Measurements from ENCODE around the gene MTUS2. TPM values are rescaled to one million over a fixed set of nuclear protein-coding genes. Genes with fewer than 3 reads are reported as not detected.

The MTUS2 gene
- total RNA-seq, 1 experiment from 2014 or later = 1.7 TPM

GRCh38 chr13:29187584-29187983 lies 367.4 kb downstream of the MTUS2 start:
- Histone ChIP-seq H3K9me3 (no peaks in the 10 kb centered on the region), H3K36me3 (ENCODE audit: control insufficient read depth, insufficient read depth, low read length) (no peaks in the 10 kb centered on the region), H3K27me3 (replicated peaks; ENCODE audit: control insufficient read depth, insufficient read depth, low read length) (no peaks in the 10 kb centered on the region), H3K4me1 (no peaks in the 10 kb centered on the region), H3K4me3 (ENCODE audit: low read depth, low read length) (no peak overlapping the region)
- Mint-ChIP-seq H3K4me1 (ENCODE audit: low read depth, unreplicated experiment) (no peaks in the 10 kb centered on the region), H3K4me3 (ENCODE audit: unreplicated experiment) (no peak overlapping the region), H3K36me3 (ENCODE audit: insufficient read depth, unreplicated experiment) (no peaks in the 10 kb centered on the region), H3K9me3 (ENCODE audit: unreplicated experiment) (peaks cover 27% of the 10 kb centered on the region), H3K27ac (ENCODE audit: unreplicated experiment) (no peak overlapping the region), H3K27me3 (ENCODE audit: insufficient read depth, unreplicated experiment) (peaks cover 13% of the 10 kb centered on the region)
- POLR2A ChIA-PET = no interaction called here
- intact Hi-C loops (cut with micrococcal nuclease; ENCODE audit: unreplicated experiment) = no loop called here
- CTCF ChIA-PET = no interaction called here
- DNase-seq = no peak
- TF ChIP-seq, protein P1, sequence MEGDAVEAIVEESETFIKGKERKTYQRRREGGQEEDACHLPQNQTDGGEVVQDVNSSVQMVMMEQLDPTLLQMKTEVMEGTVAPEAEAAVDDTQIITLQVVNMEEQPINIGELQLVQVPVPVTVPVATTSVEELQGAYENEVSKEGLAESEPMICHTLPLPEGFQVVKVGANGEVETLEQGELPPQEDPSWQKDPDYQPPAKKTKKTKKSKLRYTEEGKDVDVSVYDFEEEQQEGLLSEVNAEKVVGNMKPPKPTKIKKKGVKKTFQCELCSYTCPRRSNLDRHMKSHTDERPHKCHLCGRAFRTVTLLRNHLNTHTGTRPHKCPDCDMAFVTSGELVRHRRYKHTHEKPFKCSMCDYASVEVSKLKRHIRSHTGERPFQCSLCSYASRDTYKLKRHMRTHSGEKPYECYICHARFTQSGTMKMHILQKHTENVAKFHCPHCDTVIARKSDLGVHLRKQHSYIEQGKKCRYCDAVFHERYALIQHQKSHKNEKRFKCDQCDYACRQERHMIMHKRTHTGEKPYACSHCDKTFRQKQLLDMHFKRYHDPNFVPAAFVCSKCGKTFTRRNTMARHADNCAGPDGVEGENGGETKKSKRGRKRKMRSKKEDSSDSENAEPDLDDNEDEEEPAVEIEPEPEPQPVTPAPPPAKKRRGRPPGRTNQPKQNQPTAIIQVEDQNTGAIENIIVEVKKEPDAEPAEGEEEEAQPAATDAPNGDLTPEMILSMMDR (IDR thresholded peaks at IDR 0.05; ENCODE audit: insufficient read depth in 1 of 2, low read depth in 1 of 2, low read length in 1 of 2, severe bottlenecking in 1 of 2, unreplicated experiment in 1 of 2) = no peak
- no TSS peak for BruUV-seq (replicated peaks)

DNA sequence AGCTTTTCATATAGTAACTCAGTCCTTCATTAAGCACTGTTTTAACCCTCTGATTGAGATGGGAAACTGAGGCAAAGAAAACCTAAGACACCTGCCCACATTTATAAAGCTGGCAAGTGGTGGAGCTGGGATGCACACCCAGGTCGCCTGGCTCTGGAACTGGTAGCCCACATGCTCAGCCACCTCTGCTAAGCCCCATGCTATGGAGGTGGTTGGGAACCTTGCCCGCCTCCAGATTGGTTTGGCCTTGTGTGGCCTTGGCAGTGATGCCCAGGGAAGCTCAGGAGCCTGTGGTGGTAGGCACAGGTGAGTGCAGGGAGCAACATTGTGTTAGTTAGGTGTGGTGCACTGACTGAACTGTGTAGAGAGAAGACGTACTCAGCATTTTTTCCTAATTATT lies 370.2 kb downstream of the MTUS2 start:
- H3K4me3 ChIP-seq (ENCODE audit: low read depth, low read length) = no peak overlapping the region
- no peaks in the 10 kb centered on the region for H3K4me1 ChIP-seq
- no peak for DNase-seq
- no peaks in the 10 kb centered on the region for H3K9me3 ChIP-seq
- no peaks in the 10 kb centered on the region for H3K36me3 ChIP-seq (ENCODE audit: control insufficient read depth, insufficient read depth, low read length)
- H3K27me3 Mint-ChIP-seq (ENCODE audit: insufficient read depth, unreplicated experiment) = peaks cover 4% of the 10 kb centered on the region
- no peaks in the 10 kb centered on the region for H3K27me3 ChIP-seq (replicated peaks; ENCODE audit: control insufficient read depth, insufficient read depth, low read length)
- TF ChIP-seq, protein P1 (IDR thresholded peaks at IDR 0.05; ENCODE audit: insufficient read depth in 1 of 2, low read depth in 1 of 2, low read length in 1 of 2, severe bottlenecking in 1 of 2, unreplicated experiment in 1 of 2) = no peak
- H3K9me3 Mint-ChIP-seq (ENCODE audit: unreplicated experiment) = peaks cover 2% of the 10 kb centered on the region
- H3K4me3 Mint-ChIP-seq (ENCODE audit: unreplicated experiment) = no peak overlapping the region
- H3K36me3 Mint-ChIP-seq (ENCODE audit: insufficient read depth, unreplicated experiment) = no peaks in the 10 kb centered on the region
- no TSS peak for BruUV-seq (replicated peaks)
- intact Hi-C loops (cut with micrococcal nuclease; ENCODE audit: unreplicated experiment) = no loop called here
- no peak overlapping the region for H3K27ac Mint-ChIP-seq (ENCODE audit: unreplicated experiment)
- CTCF ChIA-PET = no interaction called here
- no peaks in the 10 kb centered on the region for H3K4me1 Mint-ChIP-seq (ENCODE audit: low read depth, unreplicated experiment)
- POLR2A ChIA-PET = no interaction called here

DNA sequence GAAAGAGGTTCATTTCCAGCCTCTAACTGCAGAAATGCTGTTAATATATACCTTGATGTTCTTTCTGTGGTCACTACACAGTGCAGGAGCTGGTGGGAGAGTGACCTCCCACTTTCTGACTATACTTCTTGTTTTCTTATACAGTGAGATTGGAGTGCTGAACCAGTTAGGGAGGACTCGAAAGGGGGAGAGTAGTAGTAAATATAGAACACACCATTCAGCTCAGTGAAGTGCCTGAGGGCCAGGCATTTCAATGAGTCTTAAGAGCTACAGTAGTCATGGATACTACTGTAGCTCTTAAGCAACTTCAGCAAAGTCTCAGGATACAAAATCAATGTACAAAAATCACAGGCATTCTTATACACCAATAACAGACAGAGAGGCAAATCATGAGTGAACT lies 372.9 kb downstream of the MTUS2 start:
- intact Hi-C loops (cut with micrococcal nuclease; ENCODE audit: unreplicated experiment) = no loop called here
- CTCF ChIA-PET = no interaction called here
- POLR2A ChIA-PET = no interaction called here
- no peak overlapping the region for H3K4me3 ChIP-seq (ENCODE audit: low read depth, low read length)
- H3K4me3 Mint-ChIP-seq (ENCODE audit: unreplicated experiment) = no peak overlapping the region
- no peak overlapping the region for H3K27ac Mint-ChIP-seq (ENCODE audit: unreplicated experiment)
- no peak for DNase-seq
- H3K36me3 Mint-ChIP-seq (ENCODE audit: insufficient read depth, unreplicated experiment) = no peaks in the 10 kb centered on the region
- TF ChIP-seq, protein P1 (IDR thresholded peaks at IDR 0.05; ENCODE audit: insufficient read depth in 1 of 2, low read depth in 1 of 2, low read length in 1 of 2, severe bottlenecking in 1 of 2, unreplicated experiment in 1 of 2) = no peak
- H3K9me3 Mint-ChIP-seq (ENCODE audit: unreplicated experiment) = peaks cover 6% of the 10 kb centered on the region
- no peaks in the 10 kb centered on the region for H3K27me3 ChIP-seq (replicated peaks; ENCODE audit: control insufficient read depth, insufficient read depth, low read length)
- H3K4me1 Mint-ChIP-seq (ENCODE audit: low read depth, unreplicated experiment) = no peaks in the 10 kb centered on the region
- no TSS peak for BruUV-seq (replicated peaks)
- H3K9me3 ChIP-seq = no peaks in the 10 kb centered on the region
- no peaks in the 10 kb centered on the region for H3K4me1 ChIP-seq
- H3K27me3 Mint-ChIP-seq (ENCODE audit: insufficient read depth, unreplicated experiment) = peaks cover 2% of the 10 kb centered on the region
- no peaks in the 10 kb centered on the region for H3K36me3 ChIP-seq (ENCODE audit: control insufficient read depth, insufficient read depth, low read length)
